ENCODE data around the gene PSMA7.
A peak's percentile ranks its signal among the peaks of the same experiment; 100 is the strongest.

The PSMA7 gene

DNA sequence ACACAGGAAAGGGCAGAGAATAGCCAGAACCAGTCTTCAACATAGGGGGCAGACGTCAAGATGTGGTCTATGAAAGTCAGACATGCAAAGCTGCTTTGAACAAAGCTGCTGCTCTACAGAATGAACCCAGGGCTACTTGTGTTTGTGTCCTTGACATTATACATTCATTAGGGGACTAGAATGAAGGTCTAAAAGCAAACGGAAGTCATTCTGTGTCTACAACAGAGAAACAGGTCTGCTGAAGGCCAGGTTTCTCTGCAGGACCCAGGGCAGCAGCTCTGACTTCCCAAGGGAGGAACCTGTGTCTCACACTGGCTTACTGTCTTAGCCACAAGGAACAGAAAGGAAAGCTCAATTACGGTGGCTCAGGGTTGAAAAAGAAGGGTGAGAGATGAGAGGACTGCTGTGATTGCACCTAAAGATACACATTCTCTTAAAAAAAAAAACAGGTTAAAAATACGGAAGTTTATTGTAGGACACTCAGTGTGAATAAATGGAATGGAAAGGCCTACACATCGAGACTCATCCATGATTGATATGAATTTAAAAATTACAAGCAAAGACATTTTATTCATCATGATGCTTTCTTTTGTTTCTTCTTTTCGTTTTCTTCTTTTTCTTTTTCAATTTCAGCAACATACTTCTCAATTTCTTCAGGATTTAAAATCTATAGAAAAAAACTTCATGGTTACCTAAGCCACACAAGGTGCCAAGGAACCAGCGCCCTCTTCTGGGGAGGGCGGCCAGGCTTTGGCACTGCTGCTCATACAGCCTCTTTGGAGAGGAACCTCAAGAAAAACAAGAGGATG, 6.7 kb downstream of the PSMA7 start:
- DNase-seq (ENCODE audit: low read depth) = peak; percentile 32

DNA sequence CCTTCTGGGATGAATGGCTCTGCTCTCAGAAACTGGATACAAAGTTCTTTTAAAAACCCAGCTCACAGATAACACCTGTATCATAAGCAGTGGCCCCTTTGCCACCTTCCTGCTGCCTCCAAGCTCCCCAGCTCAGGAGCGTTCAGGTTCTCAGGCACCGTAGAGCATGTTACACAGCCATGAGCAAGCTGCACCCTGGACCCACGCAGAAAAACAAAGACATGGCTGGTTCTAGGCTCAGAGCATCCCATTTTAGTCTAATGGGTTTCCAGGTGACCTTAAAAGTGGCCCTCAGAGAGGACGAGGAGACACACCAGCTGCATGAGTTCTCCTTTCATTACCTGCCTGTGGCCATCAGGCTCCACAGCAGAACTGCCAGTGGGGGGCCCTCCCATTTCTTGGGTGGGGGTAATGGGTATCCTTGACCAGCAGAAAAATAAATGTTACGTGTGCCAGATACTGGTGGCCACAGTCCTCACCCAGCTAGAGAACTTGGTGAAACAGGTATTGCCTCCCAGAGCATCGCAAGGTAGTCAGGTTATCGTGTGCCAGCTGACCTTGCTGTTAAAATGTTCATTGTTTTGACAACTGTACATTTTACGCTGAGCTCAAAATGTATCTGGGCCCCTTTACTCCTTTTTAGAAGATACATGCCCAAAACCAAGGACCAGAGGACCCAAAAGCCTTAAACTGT, 7.5 kb downstream of the PSMA7 start:
- no peak for DNase-seq (ENCODE audit: low read depth)

DNA sequence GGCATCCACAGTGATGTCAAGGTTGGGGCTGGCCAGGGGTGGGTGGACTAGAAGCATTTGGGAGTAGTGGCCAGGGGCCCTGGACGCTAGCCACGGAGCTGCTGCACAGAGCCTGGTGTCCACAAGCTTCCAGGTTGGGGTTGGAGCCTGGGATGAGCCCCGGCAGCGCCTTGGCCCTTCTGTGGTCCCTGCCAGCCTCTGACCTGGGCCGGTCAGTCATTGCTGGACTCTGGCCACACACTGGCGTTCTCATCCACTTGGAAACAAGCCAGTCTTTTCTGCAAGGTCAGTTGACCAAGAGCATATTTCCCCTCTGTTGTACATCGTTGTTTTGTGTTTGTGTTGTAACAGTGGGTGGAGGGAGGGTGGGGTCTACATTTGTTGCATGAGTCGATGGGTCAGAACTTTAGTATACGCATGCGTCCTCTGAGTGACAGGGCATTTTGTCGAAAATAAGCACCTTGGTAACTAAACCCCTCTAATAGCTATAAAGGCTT, 8.4 kb downstream of the PSMA7 start:
- DNase-seq (ENCODE audit: low read depth) = no peak

DNA sequence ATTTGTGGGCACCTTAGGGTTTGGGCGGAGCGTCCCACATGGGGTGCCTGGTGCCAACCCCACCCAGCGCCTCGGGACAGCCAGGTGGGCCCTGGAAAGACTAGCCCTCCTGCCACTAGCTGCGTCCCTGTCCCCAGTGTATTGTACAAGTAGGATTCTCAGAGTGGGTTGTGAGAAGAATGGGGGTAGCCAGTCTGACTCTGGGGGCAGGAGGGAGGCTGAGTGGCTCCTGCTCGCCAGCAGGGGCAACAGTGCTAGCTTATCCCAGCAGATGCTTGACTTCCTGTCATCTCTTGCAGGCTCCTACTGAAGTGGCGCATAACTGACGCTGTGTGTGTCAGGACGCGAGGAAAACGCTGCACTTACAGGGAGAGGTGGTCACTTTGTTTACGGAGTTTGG, 9.3 kb downstream of the PSMA7 start:
- no peak for DNase-seq (ENCODE audit: low read depth)

DNA sequence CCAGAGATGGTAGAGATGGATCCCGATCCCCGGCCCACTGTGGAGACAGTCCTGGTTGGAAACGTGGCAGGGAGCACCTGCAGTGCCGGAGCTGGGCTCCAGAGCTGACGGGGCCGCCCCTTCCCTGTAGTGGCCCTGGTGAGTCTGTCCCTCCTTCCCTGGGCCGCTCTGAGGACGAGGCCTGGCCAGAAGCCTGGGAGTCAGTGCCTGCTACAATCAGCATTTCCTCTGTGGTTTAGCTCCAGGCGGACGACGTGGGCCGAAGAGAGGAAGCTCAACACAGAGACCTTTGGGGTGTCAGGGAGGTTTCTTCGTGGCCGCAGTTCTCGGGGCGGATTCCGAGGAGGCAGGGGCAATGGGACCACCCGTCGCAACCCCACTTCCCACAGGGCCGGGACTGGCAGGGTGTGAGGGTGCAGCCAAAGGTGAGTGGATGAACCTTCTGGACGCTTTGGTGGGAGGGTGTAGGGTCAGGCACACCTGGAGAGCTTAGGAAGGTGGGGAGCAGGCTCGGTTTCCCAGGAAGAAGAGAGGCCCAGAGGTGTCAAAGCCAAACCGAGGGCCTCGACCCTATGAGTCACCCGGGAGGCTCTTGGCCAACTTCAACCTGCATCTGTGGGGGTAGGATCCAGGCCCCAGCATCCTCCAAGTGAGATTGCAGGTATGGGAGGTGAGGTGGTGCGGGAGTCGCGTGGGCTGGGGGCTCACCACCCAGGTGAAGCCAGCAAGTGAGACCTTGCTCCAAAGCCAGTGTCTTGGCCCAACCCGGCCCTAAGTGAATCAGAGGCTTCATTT, 9.9 kb downstream of the PSMA7 start:
- no peak for DNase-seq (ENCODE audit: low read depth)

DNA sequence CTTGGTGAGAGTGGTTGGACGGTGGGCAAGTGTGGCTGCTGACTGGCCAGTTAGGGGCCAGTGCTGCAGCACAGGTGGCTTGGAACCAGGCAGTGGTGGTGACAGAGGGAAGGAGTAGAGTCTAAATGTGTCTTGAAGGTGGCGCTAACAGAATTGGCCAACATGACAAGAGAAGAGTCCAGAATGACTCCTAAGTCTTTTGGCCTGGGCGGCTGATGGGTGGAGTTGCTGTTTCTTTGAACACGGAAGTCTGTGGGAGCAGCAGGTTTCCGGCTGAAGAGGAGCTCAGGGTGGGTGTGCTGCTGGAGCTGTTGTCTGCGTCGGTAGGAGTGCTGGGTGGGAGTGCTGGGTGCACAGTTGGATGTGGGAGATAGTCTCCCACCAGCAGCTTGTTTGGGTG, 10.8 kb downstream of the PSMA7 start:
- no peak for DNase-seq (ENCODE audit: low read depth)

DNA sequence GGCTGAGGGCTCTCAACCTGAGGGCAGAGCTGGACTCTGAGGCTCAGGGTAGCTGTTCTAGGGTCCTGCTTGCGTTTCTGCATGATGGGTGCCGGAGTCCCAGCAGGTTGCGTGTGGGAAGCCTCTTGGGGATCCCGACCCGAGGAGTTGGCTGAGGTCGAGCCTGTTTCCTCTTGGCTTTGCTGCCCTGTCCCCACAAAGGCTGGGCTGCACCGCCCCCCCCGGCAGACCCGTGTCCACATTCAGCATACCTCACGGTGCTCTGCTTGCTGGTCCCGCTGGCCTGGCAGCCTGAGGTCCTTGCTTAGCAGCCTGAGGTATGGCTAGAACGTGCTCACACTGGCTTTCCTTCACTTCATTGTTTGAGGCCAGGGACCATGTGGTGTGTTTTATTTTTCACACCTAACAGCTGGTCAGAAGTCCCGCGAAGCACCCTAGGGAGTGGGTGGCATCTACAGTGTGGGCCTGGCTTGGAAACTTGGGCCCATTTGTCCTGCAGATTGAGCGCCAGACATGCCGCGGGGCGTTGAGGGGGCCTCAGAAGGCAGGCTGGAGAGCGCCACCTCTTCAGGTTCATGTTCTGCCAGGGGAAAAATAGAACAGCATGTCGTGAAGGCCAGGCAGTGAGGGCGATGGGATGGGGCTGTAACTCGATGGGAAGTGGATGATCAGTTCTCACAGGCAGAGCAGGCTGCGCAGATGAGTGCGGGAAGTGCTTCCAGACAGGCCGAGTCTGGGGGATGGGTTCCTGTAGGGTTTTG, 11.5 kb downstream of the PSMA7 start:
- no peak for DNase-seq (ENCODE audit: low read depth)

DNA sequence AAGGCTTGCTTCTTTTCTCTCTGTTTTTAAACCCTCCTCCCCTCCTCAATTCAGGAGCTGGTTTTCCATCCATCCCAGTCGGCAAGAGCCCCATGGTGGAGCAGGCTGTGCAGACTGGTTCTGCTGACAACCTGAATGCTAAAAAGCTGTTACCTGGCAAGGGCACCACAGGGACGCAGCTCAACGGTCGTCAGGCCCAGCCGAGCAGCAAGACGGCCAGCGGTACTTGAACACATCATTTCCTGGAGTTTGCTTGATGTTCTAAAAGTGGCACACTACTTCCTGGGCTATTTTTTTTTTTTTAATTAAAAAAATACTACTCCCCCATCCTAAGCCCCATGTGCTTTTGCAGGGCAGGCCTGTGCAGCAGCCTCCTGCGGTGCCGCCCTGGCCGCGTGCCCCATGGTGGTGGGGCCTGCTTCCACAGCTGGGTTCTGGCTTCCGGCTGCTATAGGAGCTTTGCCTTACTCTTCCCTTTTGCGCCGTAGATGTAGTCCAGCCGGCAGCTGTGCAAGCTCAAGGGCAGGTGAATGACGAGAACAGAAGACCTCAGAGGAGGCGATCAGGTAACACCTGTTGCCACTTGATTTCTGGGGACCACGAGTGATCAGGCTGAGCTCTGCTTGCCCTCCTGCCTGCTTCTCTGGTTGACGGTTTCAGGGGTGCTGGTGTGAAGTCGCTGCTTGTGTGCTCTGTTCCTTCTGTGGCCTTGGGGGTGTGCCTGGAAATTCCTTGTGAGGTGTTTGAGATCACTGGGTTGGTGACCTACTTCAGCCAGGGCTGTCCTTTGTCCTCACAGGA, 13.3 kb downstream of the PSMA7 start:
- no peak for DNase-seq (ENCODE audit: low read depth)

DNA sequence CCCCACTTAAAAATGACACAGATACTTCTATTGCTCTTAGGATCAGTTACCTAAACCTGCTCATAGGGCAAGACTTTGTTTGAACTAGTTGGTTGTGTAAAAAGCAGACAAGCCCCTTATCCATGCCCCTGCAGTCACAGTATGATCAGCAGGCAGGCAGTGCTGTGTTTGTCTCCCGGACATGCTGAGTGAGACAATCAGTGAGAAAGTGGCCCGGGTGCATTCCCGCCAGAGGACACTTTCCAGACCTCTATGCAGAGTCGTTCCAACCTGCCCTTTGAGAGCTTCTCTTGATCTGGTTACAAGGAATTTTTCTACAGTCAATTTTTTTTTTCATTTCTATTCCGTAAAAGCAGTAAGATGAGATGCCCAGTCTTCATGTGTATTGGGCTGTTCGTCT, 14.7 kb downstream of the PSMA7 start:
- no peak for DNase-seq (ENCODE audit: low read depth)

DNA sequence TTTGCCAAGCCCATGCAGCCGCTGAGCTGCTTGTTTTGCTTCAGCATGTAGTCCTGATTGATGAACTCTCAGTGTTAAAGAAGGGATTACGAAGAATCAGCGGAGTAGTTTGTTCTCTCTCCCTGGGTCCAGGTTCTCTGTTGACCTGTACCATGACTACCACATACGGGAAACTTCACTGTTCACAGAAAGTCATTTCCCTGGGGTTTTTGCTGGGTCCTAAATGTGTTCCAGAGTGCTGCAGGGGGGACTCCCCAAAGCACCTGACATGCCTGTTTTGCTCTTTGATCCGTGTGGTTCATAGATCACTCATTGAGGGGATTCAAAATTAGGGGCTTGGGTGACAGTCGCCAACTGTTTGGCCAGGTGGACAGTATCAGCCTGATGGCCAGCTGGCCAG, 15.4 kb downstream of the PSMA7 start:
- no peak for DNase-seq (ENCODE audit: low read depth)

DNA sequence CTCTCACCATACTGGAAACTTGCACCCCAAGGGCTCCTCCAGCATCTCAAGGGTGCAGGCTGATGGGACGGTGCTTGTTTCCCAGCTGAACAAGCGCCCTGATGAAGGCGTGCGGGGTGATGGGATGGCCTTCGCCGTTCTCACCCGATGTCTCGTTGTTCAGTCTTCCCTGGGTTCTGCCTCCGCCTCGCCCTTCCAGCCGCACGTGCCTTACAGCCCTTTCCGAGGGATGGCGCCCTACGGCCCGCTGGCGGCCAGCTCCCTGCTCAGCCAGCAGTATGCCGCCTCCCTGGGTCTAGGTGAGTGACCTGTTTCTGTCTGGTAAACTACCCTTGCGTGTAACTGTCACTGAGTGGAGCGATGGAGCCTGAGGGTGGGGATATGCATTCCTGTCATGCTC, 17.1 kb downstream of the PSMA7 start:
- DNase-seq (ENCODE audit: low read depth) = no peak

DNA sequence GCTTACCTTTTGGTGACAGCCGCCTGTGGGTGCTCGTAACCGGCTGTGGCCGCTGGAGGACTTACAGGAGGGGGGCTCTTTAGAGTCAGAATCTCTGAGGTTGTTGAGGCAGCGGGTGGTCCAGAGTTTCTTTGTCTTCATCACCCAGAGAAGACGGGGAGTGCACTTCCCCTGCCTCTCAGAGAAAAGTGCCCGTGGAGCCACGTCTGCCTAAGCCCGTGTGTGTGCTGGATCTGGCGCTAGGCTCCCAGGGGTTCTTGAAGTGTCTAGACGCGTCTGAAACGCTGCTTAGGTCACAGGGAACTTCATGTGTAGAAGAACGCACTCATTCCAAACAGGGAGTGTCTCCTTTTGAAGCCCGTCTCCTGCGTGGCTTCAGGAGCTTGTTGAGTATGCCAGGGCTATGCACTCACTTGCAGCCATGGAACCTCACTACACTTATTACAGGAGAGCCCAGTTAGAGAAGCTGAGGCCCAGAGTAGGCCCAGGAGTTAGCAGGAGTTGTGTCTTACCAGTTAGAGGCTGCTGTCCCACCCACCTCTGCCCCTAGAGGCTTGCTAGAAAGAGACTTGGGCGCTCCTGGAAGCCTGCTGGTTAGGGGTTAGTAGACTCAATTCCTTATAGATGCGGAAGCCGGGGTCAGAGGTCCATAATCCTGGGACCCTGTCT, 19.6 kb downstream of the PSMA7 start:
- no peak for DNase-seq (ENCODE audit: low read depth)

DNA sequence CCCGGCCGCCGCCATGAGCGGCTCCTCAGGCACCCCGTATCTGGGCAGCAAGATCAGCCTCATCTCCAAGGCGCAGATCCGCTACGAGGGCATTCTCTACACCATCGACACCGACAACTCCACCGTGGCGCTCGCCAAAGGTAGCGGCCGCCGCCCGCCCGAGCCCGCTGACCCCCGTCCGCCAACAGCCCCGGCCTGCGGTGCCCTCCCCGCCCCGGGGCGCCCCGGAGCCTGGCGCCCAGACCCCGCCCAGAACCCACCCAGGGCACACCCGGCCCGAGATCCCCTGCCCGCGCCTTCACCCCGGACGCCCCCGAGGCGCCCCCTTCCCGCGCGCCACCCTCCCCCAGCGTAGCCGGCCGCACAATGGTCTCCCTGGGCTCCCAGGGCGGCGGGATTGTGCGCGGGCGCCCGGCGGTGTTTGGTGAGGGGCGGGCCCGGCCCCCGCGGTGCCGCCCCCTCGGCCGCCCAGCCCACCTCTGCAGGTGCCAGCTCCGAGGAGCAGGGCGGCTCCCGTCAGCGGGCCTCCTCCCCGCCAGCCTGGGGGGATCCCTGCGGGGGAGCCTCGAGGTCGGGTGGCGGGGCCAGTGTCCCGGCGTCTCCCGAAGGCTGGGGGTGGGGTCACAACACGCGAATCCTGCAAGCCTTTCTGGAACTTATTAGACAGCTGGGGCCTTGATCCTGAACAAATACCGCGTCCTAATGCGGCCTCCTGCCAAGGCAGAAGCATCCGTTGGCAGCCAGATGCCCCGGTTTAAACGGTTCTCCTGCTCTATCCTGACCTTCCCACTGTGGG, 20.3 kb downstream of the PSMA7 start:
- peak; percentile 36 for DNase-seq (ENCODE audit: low read depth)

DNA sequence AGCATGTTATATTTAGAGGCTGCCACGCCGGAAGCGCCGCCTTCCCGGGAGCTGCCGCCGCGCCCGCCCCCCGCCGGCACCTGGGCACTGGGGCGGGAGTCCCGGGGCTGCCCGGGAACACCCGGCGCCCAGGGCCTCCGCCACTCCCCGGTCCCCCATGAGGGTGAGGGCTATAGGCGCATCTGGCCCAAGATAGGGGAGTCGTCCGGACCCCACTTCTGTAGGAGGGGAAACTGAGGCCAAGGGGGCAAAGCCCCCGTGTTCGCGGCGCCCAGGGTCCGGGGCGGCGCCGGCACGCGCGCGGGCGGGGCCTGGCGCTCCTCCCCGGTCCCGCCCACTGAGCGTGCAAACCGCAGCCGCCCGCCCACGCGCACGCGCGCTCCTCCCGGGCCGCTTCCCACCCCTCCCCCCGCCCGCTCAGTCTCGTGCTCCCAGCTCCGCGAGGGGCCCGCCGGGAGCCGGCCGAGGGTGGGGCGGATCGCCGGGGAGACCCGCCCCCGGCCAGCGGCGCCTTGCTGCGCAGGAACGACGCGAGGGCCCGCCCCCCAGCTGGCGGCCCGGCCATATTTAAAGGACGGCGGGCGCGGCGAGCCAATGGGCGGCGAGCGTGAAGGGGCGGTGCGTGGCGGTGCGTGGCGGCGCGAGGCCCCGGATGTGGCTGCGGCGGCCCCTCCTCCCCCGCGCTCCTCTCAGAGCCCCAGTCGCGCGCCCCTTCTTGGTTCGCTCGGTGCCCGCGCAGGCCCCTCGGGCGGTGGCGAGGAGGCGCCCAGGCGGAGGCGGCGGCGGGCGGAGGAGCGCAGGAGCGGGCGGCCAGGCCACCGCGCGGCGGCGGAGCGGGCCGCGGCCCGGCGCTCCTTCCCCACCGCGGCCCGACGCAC, 21.2 kb downstream of the PSMA7 start, which contains the start of gene LSM14B:
Gene LSM14B, plus strand, starts transcription at position 700 of the 878 bp plus-strand sequence. CDS start 192 bp downstream, outside the sequence.
- DNase-seq (ENCODE audit: low read depth) = peak; percentile 93

DNA sequence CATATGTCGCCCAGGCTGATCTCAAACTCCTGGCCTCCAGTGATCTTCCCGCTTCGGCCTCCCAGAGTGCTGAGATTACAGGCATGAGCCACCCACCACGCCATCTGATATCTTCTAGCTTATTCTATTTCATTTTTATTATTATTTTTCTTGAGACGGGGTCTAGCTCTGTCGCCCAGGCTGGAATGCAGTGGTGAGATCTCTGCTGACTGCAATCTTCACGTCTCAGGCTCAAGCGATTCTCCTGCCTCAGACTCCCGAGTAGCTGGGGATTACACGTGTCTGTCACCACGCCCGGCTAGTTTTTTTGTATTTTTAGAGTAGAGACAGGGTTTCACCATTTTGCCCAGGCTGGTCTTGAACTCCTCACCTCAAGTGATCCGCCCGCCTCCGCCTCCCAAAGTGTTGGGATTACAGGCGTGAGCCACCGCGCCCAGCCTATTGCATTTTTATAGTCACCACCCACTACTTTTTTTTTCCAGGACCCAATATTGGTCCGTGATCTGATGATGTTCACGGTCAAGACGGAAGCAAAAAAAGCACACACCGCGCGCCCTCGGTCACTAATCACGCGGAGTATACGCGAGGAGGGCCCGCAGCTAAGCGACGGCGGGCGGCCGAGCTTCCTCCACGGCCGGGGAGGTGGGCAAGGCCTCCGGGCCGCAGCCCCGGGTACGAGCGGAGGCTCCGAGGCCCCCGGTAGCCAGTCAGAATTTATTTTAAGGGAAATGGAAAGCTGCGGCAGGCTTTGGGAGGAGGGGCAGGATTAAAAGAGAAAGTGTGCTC, 22.0 kb downstream of the PSMA7 start:
- DNase-seq (ENCODE audit: low read depth) = no peak

DNA sequence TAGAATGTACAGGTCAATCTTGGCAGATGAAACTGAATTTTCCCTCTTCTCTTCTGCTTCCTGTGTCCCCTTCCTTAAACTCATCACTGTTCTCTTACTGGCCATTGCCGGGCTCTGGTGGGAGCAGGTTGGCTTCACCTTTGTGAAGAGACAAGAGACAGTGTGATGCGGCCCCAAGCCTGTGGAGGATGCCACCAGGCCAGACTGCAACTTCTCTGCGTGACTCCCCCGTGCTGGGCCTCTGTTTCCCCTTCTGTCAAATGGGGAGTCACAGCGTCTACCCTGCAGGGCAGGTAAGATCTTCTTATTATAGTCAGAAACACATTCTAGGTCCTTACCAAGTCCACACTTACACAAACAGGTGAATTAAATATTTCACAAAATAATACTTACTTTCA, 22.8 kb downstream of the PSMA7 start:
- DNase-seq (ENCODE audit: low read depth) = no peak

DNA sequence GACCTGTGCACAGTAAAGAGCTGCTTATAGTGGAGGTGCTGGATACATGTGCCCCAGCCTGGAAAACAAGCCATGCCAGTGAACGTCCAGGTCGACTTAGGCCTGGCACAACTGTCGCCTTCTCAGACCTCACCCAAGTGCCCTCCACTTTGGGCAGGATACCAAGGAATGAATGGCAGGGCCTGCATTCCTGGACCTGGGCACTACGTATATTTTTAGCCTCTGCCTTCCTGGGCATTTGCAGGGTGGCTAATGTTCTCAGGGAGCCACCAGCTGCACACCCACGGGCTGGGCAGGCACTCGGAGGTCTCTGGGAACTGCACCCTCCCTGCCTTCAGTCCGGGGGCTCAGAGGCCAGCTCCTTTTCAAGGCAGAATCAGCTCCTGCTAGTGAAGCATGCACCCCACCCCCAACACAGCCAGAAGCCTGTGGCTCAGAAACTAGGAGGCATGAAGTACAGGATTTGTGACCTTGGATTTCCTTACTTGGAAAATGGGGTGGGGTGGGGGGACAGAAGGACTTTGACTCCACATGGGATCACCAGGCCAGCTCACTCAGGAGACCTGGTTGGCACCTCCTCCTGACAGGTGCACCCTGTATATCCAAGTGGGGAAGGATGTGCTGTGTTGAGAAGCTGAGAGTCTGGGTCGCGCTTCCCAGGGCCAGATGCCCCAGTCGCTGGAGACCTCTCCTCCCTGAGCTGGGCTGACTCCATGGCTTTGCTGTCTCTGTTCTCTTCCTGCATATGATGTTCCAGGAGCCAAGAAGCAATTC, 23.4 kb downstream of the PSMA7 start:
- DNase-seq (ENCODE audit: low read depth) = no peak
